ENCODE data around the gene SLC45A2. TPM values are rescaled to one million over a fixed set of nuclear protein-coding genes. Genes with fewer than 3 reads are reported as not detected.
"Not testable (repeated sequence)": the region's sequence is repeated elsewhere in the genome, so short reads cannot be mapped to it uniquely, and the experiment has no call there.

The SLC45A2 gene
- total RNA-seq, 2 donors from 2014 or later, result 0.32 TPM; not detected in 1

DNA sequence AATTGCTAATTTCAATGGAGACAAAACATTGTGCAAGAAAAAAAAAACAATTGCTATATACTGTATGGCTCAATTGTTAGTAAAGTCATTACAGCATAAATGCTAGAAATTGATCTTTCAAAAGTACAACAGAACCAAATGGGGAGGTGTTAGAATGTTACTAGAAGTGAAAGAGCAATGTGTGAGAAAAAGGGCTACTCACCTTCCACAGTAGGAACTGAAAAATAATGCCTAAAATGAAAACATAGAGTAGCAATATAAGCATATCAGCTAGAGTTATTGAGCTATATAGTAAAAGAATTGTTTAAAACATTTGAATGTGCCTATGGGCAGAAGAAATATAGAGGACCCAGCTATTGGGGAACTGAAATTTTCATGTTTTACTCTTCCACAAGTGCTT is 59.2 kb downstream of the SLC45A2 start:
- no peak overlapping the region for H3K4me3 ChIP-seq
- no peak overlapping the region for H3K27ac ChIP-seq
- H3K4me1 ChIP-seq, result no peaks in the 10 kb centered on the region
- H3K36me3 ChIP-seq, result no peaks in the 10 kb centered on the region
- TF ChIP-seq, protein P1, sequence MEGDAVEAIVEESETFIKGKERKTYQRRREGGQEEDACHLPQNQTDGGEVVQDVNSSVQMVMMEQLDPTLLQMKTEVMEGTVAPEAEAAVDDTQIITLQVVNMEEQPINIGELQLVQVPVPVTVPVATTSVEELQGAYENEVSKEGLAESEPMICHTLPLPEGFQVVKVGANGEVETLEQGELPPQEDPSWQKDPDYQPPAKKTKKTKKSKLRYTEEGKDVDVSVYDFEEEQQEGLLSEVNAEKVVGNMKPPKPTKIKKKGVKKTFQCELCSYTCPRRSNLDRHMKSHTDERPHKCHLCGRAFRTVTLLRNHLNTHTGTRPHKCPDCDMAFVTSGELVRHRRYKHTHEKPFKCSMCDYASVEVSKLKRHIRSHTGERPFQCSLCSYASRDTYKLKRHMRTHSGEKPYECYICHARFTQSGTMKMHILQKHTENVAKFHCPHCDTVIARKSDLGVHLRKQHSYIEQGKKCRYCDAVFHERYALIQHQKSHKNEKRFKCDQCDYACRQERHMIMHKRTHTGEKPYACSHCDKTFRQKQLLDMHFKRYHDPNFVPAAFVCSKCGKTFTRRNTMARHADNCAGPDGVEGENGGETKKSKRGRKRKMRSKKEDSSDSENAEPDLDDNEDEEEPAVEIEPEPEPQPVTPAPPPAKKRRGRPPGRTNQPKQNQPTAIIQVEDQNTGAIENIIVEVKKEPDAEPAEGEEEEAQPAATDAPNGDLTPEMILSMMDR (IDR thresholded peaks at IDR 0.05), result no peak
- H3K9ac ChIP-seq (ENCODE audit: low read depth in 2 of 2, low read length in 2 of 2), result no peak overlapping the region
- H3K9me3 ChIP-seq, result no peaks in the 10 kb centered on the region
- no peak for DNase-seq
- H3K27me3 ChIP-seq, result no peaks in the 10 kb centered on the region
- intact Hi-C loops (cut with DNase I), result no loop called here

DNA sequence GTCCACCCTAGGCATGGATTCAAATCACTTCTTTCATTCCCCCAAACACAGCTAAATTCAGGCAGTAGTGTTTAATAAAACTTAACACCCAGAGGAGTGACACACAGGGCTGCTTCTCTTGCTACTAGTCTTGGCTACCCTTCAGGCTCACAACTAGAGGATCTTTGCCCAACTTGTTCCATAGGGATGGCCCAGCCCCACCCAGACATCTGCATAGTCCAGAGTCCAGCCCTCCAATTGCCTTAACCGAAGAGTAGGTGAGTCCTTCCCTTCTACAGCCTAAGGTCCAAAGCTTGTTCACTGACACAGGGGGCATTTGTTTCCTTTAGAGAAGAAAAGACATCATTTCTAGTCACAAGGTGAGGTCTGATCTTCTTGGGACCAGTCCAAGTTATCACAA is 63.5 kb downstream of the SLC45A2 start:
- Histone ChIP-seq H3K9me3 (no peaks in the 10 kb centered on the region), H3K27me3 (no peaks in the 10 kb centered on the region), H3K9ac (ENCODE audit: low read depth in 2 of 2, low read length in 2 of 2) (no peak overlapping the region), H3K4me1 (no peaks in the 10 kb centered on the region), H3K36me3 (no peaks in the 10 kb centered on the region), H3K27ac (no peak overlapping the region), H3K4me3 (no peak overlapping the region)
- intact Hi-C loops (cut with DNase I), result no loop called here
- DNase-seq, result no peak
- TF ChIP-seq, protein P1 (IDR thresholded peaks at IDR 0.05), result no peak

DNA sequence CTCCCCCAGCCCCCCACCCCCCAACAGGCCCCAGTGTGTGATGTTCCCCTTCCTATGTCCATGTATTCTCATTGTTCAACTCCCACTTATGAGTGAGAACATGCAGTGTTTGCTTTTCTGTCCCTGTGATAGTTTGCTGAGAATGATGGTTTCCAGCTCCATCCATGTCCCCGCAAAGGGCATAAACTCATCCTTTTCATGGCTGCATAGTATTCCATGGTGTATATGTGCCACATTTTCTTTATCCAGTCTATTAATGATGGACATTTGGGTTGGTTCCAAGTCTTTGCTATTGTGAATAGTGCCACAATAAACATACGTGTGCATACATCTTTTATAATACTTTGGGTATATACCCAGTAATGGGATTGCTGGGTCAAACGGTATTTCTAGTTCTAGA is 69.6 kb downstream of the SLC45A2 start:
- H3K4me3 ChIP-seq; intact Hi-C loops (cut with DNase I); H3K4me1 ChIP-seq; H3K27ac ChIP-seq; H3K27me3 ChIP-seq; H3K36me3 ChIP-seq; H3K9me3 ChIP-seq; DNase-seq; H3K9ac ChIP-seq (ENCODE audit: low read depth in 2 of 2, low read length in 2 of 2): not testable (repeated sequence)

DNA sequence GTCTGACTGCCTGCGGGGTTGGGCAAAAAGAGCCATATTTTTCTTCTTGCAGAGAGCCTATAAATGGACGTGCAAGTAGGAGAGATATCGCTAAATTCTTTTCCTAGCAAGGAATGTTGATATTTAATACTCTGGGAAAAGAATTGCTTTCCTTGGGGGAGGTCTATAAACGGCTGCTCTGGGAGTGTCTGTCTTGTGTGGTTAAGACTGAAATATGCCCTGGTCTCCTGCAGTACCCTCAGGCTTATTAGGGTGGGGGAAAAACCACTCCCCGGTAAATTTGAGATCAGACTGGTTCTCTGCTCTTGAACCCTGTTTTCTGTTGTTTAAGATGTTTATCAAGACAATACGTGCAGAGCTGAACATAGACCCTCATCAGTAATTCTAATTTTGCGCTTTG is 78.2 kb downstream of the SLC45A2 start:
- H3K4me1 ChIP-seq; H3K4me3 ChIP-seq; H3K9ac ChIP-seq (ENCODE audit: low read depth in 2 of 2, low read length in 2 of 2); DNase-seq; H3K9me3 ChIP-seq; intact Hi-C loops (cut with DNase I); H3K36me3 ChIP-seq; H3K27me3 ChIP-seq; H3K27ac ChIP-seq: not testable (repeated sequence)

DNA sequence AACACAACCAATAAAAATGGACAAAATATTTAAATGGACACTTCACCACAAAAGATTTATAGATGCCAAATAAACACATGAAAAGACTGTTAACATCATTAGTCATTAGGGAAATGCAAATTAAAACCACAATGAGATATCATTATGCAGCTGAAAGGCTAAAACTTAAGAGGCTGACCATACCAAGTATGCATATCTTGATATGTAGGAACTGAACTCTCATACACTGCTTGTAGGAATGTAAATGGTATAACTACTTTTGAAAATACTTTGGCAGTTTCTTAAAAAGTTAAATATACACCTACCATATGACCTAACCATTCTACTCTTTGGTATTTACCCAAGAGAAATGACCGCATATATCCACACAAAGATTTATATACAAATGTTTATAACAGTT is 79.1 kb downstream of the SLC45A2 start:
- Histone ChIP-seq H3K9me3 (no peaks in the 10 kb centered on the region), H3K27me3 (no peaks in the 10 kb centered on the region), H3K9ac (ENCODE audit: low read depth in 2 of 2, low read length in 2 of 2) (no peak overlapping the region), H3K4me3 (no peak overlapping the region), H3K4me1 (no peaks in the 10 kb centered on the region), H3K27ac (no peak overlapping the region), H3K36me3 (no peaks in the 10 kb centered on the region)
- intact Hi-C loops (cut with DNase I), result no loop called here
- DNase-seq, result no peak
- TF ChIP-seq, protein P1 (IDR thresholded peaks at IDR 0.05), result no peak

DNA sequence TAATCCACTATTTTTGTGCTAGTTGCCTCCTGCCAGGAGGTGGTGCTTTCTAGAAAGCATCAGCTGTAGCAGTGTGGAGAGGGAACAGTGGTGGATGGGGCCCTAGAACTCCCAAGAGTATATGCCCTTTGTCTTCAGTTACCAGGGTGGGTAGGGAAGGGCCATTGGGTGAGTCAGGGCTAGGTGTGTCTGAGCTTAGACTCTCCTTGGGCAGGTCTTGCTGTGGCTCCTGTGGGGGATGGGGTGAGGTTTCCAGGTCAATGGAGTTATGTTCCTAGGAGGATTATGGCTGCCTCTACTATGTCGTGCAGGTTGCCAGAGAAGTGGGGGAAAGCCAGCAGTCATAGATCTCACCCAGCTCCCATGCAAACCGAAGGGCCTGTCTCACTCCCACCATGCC is 81.4 kb downstream of the SLC45A2 start:
- no peak overlapping the region for H3K9ac ChIP-seq (ENCODE audit: low read depth in 2 of 2, low read length in 2 of 2)
- H3K27me3 ChIP-seq, result no peaks in the 10 kb centered on the region
- DNase-seq, result no peak
- TF ChIP-seq, protein P1 (IDR thresholded peaks at IDR 0.05), result no peak
- no peaks in the 10 kb centered on the region for H3K4me1 ChIP-seq
- H3K4me3 ChIP-seq, result no peak overlapping the region
- H3K36me3 ChIP-seq, result no peaks in the 10 kb centered on the region
- H3K27ac ChIP-seq, result no peak overlapping the region
- H3K9me3 ChIP-seq, result no peaks in the 10 kb centered on the region
- intact Hi-C loops (cut with DNase I), result no loop called here

DNA sequence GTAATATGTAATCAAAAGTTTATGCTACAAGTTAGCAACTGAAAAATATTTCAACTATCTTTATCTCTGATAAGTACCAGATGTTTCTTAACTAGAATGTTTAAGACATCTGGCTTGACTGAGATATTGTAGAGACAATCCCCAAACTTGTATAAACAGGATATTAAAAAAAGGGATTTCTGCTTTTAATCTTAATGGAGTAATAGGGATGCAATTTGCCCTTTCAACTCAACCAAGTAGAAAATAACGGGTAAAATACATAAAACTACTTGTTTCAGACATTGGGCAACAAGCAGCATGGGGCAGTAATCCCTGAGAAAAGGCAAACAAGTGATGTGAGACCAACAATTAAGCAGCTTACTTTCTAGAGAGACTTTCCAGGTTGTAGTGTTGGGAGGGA is 83.3 kb downstream of the SLC45A2 start:
- H3K4me1 ChIP-seq, result no peaks in the 10 kb centered on the region
- TF ChIP-seq, protein P1 (IDR thresholded peaks at IDR 0.05), result no peak
- no peaks in the 10 kb centered on the region for H3K36me3 ChIP-seq
- intact Hi-C loops (cut with DNase I), result no loop called here
- no peak overlapping the region for H3K27ac ChIP-seq
- no peaks in the 10 kb centered on the region for H3K27me3 ChIP-seq
- H3K4me3 ChIP-seq, result no peak overlapping the region
- DNase-seq, result no peak
- no peak overlapping the region for H3K9ac ChIP-seq (ENCODE audit: low read depth in 2 of 2, low read length in 2 of 2)
- no peaks in the 10 kb centered on the region for H3K9me3 ChIP-seq

Measured in colonic mucosa (tissue), 4 donors.